HG02571 (cell line): ENCODE data around the gene ZNF689.
A peak's percentile ranks its signal among the peaks of the same experiment; 100 is the strongest.
"Not testable (repeated sequence)": the region's sequence is repeated elsewhere in the genome, so short reads cannot be mapped to it uniquely, and the experiment has no call there.

Experiments used
- ATAC-seq: cut with Tn5 transposase; IDR thresholded peaks from one replicate; pipeline ENCODE4 v1.9.1; 2021; ENCODE audit warnings: mild to moderate bottlenecking, moderate library complexity; ENCODE audit not compliant: unreplicated experiment

Gene ZNF689

DNA sequence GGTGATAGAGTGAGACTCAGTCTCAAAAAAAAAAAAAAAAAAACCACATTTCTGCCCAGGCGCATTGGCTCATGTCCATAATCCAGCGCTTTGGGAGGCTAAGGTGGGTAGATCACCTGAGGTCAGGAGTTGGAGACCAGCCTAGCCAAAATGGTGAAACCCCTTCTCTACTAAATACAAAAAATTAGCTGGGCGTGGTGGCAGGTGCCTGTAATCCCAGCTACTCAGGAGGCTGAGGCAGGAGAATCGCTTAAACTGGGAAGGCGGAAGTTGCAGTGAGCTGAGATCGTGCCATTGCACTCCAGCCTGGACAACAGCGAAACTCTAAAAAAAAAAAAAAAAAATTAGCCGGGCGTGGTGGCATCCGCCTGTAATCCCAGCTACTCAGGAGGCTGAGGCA, 26.9 kb upstream of the ZNF689 start:
- not testable (repeated sequence) for ATAC-seq

- ATAC-seq, result no peak
Observed at GRCh38 chr16:30636599-30636998, 26.4 kb upstream of the ZNF689 start.

GRCh38 chr16:30633526-30633925, 23.3 kb upstream of the ZNF689 start:
- no peak for ATAC-seq

DNA sequence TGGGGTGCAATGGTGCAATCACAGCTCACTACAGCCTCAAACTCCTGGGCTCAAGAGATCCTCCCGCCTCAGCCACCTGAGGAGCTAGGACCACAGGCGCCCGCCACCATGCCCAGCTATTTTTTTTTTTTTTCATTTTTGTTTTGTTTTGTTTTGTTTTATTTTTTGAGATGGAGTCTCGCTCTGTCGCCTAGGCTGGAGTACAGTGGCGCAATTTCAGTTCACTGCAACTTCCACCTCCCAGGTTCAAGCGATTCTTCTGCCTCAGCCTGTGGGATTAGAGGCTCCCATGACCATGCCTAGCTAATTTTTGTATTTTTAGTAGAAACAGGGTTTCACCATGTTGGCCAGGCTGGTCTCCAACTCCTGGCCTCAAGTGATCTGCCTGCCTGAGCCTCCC, 22.3 kb upstream of the ZNF689 start:
- not testable (repeated sequence) for ATAC-seq

DNA sequence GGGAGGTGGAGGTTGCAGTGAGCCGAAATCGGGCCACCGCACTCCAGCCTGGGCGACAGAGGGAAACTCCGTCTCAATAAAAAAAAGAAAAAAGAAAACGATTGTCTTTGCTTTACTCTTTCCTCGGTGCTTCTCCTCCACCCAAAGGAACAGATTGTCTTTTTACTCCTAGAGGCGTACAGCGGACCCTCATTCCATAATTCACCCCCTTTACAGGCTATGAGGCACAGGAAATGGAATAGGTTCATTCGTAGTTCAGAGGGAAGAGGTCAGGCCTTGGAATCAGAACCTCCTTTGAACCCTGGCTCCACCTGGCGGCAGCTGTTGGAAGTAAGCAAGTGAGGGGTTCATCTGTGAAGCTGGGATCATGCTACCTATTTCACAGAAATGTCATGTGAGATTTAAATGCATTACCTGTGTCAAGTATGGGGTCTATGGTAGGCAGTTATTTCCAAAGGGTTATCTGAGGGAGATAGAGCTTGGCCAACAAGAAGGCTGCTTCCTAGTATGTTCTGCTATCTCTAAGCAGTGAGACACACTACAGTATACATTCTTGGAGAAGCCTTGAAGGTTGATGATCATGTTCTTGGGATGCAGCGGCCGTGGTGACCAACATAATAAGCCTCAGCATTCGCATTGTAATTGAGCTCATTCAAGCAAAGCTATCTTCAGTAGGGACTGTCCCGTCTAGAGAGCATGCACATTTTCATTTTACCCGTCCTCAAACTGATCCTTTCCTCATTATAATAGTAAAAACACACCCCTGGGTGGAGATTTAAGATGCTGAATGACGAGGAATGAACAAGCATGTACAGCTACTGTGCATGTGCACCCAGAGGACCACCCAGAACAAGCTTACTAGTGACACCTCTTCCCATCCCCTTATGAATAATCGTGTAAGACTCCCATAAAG, 18.7 kb upstream of the ZNF689 start:
- no peak for ATAC-seq

GRCh38 chr16:30626236-30626635, 16.0 kb upstream of the ZNF689 start:
- no peak for ATAC-seq

DNA sequence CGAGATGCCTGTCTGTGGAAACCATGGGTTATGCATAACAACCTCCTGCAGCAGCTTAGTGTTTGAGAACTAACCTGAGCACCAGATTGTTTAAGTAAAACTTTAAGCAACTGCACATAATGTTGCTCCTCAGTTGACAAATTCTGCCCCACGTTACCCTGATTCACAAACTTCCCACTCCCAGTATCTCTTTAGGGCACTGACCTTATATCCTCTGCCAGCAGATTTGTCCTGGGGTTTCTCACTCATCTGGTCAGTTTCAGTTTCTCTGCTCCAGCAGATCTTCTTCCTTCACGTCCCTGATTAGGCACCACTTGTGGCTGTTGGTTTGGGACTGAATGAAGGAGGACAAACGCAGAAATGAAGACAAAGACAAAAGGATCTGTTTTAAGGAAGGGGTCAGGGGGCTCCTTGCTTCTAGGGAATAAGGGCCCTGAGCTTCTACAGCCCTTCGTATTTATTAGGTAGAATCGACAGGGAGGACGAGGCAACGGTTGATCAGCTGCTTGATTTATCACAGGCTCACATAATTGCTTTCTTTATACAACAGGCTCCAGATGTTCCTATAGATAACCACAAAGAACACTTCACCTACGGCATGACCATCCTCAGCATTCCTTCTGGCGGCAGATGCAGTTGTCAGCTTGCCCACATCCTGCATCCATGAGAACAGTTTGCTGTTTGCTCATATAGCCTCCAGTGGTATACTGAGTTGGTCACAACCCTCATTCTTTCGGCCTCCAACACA, 13.5 kb upstream of the ZNF689 start:
- no peak for ATAC-seq

DNA sequence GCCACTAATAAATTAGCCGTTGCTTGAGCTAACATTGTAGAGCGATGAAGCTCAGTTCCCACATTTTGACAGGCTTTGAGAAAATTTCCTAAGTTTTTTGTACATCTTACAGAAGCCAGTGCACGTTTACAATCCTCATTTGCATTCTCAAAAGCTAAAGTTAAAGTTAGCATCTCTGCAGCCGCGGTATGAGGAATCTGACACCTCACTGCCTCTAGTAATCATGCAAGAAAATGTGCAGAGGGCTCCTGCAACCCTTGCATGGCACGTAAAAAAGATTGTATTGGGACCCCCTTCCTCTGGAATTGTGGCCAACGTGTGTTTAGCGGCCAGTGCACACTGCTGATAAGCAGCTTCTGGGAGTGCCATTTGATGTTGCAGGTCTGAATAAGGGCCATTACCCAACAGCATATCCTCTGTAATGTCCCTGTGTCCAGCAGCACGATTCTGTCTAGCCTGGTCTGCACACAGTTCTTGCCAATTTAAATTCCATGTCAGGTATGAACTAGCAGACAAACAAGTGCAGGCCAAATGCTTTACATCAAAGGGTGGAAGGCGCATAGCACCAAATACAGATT, 12.4 kb upstream of the ZNF689 start:
- ATAC-seq, result no peak

- no peak for ATAC-seq
Observed at GRCh38 chr16:30621765-30622164, 11.6 kb upstream of the ZNF689 start.

DNA sequence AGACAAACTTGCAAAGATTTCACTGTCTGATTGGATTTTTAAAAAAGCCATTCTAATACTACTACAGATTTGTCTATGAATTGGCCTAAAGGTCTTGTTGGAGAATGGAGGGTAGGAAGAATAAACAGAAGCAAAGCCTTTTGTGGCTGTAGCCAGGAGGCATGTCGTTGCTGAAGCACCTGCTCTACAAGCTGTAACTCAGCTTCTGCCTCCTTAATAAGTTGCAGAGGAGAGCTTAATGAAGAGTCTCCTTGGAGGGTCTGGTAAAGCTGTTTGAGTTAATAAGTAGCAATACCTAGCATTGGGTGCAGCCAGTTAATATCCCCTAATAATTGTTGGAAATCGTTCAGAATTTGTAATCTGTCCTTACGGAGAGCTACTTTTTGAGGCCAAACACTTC, 10.0 kb upstream of the ZNF689 start:
- no peak for ATAC-seq

DNA sequence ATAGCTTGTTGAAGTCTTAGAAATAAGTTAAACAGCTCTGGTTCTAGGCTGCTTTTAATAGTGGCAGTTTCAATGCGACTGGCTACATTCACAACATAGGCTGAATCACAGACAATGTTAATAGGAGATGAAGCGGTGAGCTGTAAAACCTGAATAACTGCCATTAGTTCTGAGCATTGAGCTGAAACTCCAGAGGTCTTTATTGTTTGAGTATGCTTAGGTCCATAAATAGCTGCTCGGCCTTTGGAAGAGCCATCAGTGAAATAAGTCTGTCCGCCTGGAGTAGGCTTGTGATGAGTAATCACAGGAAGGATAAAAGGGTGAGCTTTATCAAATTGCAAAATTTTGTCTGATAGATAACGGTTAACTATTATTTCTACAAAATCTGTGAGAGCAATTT, 9.4 kb upstream of the ZNF689 start:
- ATAC-seq, result no peak

DNA sequence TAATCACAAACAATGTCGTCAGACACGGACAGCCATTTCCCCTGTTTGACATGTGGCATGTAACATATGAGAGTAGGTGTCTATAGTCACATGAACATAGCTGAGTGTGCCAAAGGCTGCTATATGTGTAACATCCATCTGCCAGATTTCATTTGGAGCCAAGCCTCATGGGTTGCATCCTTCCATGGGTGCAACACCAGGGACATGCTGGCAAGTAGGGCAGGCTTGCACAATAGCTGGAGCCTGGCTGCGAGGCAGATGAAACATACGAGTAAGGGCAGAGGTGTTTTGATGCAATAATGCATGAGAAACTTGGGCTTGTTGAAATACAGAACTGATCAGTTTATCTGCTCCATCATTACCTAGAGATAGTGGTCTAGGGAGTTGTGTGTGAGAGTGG, 9.0 kb upstream of the ZNF689 start:
- no peak for ATAC-seq

- no peak for ATAC-seq
Observed at GRCh38 chr16:30615358-30616091, 5.3 kb upstream of the ZNF689 start.

GRCh38 chr16:30609002-30609925, 925 bp downstream of the ZNF689 start:
- peak; percentile 28 for ATAC-seq

GRCh38 chr16:30606004-30606403, 4.2 kb downstream of the ZNF689 start:
- no peak for ATAC-seq

- no peak for ATAC-seq
Observed at GRCh38 chr16:30605158-30605557, 5.0 kb downstream of the ZNF689 start.

DNA sequence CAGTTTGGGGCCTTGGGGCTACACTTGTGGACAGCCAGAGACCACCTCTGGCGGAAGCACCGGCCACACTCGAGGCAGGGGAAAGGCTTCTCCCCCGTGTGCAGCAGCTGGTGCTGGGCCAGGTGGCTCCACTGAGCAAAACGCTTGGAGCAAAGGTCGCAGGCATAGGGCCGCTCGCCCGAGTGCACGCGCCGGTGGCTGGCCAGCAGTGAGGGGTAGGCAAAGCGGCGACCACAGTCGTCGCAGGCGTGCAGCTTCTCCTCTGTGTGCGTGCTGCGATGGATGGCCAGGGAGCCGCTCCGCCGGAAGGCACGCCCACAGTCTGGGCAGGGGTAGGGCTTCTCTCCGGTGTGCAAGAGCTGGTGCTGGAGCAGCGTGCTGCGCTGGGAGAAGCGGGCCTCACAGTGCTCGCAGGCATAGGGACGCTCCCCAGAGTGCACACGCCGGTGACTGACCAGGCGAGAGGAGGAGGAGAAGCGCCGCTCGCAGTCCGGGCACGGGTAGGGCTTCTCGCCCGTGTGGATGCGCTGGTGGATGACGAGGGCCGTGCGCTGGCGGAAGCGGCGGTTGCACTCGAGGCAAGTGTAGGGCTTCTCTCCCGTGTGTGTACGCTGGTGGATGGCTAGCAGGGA, 5.8 kb downstream of the ZNF689 start:
- ATAC-seq, result no peak

- no peak for ATAC-seq
Observed at GRCh38 chr16:30603945-30604315, 6.3 kb downstream of the ZNF689 start.

GRCh38 chr16:30602616-30603277, 7.4 kb downstream of the ZNF689 start:
- no peak for ATAC-seq
